NCI-H2196 treated with DMSO at 0.1 percent for 48 hours (cell line): ENCODE data around the gene RGS19.
"Not testable (repeated sequence)": the region's sequence is repeated elsewhere in the genome, so short reads cannot be mapped to it uniquely, and the experiment has no call there.

Source experiments
- DNase-seq: peaks from one replicate; lab custom pipeline; 2025; ENCODE audit not compliant: unreplicated experiment; lab: John Stamatoyannopoulos, UW

The RGS19 gene, protein sequence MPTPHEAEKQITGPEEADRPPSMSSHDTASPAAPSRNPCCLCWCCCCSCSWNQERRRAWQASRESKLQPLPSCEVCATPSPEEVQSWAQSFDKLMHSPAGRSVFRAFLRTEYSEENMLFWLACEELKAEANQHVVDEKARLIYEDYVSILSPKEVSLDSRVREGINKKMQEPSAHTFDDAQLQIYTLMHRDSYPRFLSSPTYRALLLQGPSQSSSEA

DNA sequence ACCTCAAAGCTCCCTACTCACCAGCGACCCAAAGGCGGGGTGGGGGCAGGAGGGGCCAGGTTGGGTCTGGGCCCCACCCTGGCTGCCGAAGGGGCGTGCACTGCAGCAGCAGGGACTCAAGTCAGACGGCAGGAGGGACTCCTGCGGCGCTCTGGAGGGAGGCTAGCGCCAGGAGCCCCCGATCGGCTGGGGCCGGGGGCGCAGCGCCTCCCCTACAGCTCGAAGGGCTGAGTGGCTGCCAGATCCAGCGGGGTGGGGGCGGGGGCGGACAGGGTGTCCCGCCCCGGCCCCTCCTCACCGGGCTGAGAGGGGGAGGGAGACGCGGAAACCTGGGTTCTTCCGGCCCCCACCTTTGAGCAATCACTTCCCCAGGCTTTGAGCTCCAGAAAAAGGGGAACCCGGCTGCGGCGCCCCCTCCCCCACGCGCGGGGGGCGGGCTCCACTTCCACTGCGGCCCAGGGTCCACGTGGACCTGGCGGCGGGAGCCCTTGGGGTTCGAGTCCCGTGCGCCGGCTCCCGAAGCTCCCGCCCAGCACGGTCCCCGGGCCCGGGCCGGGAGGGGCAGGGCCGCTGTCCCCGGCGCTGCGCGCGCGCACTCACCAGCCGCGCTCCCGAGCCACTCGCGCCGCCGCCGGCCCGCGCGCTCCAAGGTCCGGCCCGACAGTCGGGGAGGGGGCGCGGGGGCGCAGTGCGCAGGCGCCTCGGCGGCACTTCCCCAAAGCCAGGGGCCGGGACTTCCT lies at the start of gene RGS19:
Gene RGS19 (minus strand): TSS at position 246 of the 740 bp plus-strand sequence. CDS start 2,632 bp downstream, outside the sequence.
- DNase-seq: peak; percentile 64

DNA sequence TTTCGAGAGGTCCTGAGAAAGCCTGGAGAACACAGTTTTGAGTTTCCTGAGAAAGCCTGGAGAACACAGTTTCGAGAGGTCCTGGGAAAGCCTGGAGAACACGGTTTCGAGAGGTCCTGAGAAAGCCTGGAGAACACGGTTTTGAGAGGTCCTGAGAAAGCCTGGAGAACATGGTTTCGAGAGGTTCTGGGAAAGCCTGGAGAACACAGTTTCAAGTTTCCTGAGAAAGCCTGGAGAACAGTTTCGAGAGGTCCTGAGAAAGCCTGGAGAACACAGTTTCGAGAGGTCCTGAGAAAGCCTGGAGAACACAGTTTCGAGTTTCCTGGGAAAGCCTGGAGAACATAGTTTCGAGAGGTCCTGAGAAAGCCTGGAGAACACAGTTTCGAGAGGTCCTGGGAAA lies 44.2 kb upstream of the RGS19 start:
- not testable (repeated sequence) for DNase-seq

DNA sequence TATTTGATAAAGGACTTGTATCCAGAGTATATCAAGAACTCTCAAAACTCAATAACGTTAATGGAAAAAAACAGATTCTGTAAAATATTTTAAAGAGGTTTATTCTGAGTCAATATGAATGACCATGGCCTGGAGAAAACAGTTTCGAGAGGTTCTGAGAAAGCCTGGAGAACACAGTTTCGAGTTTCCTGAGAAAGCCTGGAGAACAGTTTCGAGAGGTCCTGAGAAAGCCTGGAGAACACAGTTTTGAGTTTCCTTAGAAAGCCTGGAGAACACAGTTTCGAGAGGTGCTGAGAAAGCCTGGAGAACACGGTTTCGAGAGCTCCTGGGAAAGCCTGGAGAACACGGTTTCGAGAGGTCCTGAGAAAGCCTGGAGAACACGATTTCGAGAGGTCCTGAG lies 43.6 kb upstream of the RGS19 start:
- DNase-seq: not testable (repeated sequence)

DNA sequence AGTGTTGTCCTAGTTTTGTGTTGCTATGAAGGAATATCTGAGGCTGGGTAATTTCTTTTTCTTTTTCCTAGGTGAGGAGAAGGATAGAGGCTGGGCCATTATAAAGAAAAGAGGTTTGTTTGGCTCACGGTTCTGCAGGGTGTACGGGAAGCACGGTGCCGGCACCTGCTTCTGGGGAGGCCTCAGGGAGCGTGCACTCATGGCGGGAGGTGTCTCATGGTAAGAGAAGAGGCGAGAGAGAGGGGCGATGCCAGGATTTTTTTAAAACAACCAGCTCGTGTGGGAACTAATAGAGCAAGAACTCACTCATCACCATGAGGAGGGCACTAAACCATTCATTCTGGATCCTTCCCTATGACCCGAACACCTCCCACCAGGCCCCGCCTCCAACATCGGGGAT lies 42.3 kb upstream of the RGS19 start:
- DNase-seq: no peak

DNA sequence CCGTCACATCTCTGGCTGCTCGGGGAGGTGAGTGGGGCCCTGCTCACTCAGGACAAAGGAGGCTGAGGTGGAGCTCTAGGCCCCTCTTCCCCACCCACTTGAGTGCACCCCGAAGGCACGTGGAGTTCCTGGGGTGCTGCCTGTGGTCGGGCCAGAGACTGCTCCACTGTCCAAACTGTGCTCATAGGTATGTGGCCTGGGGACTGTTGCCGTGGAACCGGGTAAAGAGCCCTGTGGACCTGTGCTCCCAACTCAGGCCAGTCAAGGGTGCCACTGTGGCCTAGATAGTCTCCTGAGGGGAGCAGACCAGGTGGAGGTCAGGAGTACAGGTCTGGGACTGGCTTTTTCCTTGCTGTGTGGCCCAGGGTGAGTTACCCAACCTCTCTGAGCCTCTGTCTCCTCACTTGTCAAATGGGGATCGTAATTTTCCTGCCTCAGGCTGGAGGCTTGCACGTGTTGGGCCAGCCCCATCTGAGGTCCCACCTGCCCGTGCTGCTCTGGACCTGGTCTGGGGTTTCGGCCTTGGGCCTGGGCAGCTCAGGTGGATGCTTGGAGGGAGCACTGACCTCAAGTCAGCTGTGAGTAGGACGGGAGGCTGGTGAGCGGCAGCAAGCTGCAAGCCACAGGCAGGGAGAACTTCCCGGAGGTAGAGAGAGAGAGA lies 40.5 kb upstream of the RGS19 start:
- DNase-seq: no peak

DNA sequence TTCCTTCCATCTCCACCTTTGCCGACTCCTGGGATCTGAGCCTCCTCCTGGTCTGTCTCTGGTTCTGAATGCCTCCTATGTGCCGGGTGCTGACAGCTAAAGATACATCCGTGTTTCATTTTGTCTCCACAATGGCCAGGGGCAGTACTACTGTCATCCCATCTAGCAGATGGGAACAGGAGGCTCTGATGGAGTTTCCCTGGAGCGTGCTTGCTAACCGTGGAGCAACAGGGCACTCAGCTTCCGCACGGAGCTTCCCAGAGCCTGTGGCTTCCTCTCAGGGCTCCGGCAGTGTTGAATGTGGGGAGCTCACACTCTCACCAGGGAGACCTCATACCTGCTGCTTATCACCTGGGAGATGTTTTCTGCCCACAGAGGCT lies 40.0 kb upstream of the RGS19 start:
- no peak for DNase-seq

DNA sequence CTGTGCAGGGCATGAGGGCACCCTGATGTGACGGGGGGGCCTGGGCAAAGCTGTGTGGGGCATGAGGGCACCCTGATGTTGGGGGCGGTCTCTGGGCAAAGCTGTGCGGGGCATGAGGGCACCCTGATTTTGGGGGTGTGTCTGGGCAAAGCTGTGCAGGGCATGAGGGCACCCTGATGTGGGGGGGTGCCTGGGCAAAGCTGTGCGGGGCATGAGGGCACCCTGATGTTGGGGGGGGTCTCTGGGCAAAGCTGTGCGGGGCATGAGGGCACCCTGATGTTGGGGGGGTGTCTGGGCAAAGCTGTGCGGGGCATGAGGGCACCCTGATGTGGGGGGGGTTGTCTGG lies 38.1 kb upstream of the RGS19 start:
- DNase-seq: not testable (repeated sequence)

DNA sequence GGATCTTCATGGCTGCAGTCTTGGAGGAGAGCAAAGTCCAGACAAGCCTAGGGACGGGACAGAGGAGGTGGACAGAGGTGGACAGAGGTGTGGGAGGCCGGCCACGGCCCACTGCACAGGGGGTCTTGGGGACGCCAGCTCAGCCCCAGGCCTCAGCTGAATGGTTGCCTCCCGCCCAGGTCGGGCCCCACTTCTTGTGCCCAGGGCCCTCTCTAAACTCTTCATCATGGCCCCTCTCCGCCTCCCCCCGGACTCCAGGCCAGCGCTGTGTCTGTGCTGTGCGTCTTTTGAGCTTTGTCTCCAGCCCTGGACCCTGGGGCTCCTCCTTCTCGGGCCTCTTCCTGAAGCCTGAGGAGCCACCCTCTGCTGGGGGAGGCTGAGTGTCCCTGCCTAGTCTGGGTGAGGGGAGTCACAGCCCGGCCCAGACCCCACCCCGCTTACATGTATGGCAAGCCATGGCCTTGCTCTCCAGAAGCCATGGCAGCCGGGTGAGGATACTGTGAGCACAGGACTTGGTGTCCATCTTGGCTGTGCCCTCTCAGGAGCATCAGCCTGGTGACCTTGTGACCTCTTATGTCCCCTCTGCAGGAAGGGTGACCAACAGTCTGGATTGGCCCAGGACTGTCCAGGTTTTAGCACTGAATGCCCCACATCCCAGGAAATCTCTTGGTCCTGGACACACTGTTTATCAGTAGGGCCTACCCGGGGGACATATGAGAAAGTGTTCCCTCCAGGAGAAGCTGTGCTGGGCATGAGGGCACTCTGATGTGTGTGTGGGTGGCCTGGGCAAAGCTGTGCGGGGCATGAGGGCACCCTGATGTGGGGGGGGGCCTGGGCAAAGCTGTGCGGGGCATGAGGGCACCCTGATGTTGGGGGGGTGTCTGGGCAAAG lies 37.5 kb upstream of the RGS19 start:
- no peak for DNase-seq

DNA sequence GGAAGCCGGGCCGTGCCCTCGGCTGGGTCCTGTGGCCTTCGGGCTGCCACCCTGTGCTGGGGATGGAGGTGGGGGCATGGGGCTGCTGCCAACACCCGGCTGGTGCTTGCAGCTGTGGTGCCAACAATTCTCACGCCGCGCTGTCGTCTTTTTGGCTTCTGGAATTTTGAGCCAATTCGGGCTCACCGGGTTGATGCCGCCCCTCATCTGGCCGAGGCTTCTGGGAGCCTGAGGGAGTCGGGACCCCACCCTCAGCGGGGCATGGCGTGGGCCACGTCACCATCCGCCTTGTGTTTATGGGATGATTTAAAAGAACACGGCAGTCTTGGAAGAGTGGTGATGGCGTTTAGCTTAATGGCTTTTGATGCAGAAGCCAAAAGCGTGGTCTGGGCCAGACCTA lies 36.7 kb upstream of the RGS19 start:
- DNase-seq: no peak

DNA sequence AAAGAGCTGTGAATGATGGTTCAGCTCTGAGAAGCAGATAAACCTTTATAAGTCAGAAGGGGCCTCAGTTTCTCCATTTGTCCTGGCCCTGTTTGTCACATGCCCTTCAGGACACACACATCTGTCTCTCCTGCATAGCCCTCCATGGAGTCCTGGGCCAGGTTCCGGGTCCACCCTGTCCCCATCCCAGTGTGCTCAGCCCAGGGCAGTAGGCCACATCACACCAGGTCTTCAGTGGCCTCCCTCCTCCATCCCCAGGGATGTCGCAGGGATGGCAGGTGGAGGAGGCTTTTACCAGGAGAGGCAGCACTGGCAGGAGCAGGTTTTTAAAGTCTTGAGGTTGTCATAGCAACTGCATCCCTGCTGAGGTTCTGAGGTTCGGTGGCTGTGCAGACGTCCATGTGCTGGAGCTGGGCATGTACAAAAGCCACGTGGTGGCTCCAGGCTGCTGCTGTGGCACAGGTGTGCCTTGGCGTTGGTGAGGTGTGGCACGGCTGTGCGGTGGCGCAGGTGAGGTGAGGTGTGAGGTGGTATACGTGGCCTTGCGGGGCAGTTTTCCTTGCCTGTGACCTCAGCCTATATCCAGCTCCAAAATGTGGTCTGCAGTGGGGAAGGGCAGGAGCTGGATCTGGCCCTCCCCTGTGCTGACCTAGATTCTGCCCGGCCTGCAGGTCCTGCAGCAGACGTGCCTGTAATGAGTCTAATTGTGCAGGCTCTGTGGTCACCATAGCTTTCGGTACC lies 36.0 kb upstream of the RGS19 start:
- DNase-seq: no peak

DNA sequence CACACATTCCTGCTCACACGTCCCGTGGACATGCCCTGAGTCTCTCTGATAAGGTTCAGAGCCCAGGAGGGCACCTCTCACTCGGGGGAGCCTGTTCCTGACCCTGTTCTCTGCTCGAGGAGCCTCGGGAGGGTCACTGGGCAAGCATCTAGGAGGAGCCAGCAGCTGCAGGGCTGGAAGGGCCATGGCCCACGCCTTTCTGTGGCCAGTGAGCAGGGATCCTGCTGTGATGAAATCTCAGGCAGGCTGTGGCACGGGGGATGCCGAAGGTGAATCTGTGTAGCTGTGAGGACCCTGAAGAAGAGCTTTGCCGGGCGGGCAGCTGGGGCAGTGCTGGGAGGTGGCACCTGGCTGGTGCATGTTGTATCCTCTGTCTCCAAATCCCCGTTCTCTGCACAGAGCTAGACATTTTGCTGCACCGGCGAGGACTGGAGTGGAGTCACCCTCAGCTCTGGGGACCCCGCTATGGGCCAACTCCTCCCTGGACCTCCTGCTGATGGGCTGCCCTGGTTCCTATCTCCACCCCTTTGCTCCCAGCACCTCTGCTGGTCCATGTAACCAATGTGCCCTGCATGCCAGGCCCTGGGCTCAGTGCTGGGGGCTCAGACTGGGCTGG lies 35.1 kb upstream of the RGS19 start:
- DNase-seq: no peak

DNA sequence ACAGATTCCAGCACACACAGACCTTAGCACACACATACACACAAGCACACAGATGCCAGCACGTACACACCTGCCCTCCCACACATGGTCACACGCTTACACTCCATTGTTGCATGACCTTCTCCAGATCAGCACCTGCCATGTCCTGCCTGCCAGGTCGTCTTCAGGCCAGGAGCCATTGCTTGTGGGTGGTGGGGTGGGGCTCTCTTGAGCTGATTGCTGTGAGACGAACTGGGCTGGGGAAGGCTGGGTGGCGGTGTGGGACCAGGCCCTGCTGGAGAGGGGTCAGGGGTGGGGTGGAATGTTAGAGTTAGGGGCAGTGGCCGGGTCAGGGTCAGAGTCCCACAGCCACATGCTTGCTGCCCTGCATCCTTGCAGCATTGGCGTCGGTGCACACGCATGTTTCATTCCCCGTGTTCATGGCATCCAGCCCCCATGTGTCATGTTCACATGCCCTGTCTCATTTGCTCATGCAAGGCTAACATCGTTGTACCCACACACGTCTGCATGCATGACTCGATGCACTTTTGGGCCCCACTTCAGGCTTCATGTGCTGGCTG lies 34.6 kb upstream of the RGS19 start:
- DNase-seq: no peak

DNA sequence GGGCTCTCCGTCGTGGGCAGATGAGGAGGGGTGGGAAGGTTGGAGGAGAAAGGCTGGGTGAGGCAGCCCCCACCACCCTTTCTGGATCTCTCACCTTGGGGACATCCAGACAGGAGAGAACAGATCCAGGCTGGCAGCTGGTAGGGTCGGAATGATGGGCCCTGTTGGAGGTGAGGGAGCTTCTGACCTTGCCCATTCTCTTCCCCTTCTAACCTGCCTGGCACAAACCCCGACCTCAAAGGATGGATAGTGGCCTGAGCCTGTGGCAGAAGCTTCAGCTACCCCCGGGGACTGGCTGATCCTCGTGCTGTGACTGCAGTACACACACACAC lies 34.1 kb upstream of the RGS19 start:
- DNase-seq: no peak

DNA sequence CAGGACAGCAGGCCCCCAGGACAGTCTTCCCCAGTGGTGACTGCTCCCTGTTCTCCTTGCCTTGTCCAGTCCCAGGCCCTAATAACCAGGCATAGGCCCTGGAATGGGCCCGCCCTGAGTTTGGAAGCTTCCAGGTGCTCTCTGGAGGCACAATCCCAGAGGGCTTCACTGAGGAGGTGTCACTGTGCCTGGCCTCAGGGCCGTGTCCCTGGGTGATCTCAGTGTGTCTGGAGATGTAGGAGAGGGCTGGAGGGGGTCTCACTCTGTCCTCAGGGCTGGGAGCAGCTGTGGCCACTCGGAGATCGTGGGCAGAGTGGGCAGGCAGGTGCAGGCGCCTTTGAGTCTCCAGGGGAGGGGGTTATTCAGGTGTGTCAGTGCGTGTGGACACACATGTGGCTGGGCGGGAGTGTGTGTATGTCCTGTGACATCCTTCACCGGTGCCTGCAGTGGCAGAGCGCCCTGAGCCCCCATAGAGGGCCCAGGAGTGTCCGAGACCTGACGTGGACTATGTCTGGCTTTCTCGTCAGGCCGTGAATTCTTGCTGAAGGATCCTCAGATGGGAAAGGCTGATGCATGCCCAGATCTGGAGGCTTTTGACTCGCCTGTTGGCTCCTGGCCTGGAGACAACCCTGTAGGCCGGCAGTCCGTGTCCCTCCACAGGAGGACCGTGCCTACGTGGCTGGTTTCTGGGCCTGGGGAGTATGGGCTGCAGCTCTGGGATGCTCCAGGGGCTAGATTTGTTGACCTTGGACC lies 33.5 kb upstream of the RGS19 start:
- no peak for DNase-seq

DNA sequence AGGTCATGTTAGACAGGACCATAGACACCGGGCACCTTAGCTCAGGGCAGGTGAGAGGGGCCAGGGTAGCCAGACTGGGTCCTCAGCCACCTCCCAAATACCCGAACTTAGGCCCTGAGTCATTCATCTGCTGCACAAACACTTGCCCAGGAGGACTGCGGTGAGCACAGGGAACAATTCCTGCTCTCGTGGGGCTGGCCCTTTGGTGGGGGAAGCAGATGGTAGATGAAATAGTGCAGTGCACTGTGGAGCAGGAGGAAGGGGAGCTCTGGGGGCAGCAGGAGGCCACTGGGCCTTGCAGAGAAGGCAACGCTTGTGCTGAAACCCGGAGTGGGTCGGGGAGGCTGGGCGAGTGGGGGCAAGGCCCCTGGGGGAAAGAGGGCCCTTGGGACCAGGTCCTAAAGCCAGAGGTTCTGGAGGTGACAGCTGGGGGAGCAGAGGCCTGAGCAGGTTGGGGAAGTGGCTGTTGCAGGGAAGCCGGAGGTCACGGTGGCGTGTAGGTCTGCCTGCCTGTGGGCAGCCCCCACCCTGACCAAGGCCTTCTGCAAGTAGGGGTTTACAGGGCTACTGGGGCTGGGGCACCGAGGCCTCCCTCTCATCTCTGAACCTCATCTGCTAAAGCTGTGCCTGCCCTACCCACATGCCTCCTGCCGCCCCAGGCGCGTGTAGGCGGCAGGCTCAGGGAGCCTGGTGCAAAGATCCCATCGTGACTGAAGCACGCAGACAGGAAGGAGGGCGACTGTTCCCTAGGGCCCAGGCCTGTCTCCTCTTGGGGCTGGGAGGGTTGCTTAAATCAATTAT lies 32.7 kb upstream of the RGS19 start:
- DNase-seq: no peak

DNA sequence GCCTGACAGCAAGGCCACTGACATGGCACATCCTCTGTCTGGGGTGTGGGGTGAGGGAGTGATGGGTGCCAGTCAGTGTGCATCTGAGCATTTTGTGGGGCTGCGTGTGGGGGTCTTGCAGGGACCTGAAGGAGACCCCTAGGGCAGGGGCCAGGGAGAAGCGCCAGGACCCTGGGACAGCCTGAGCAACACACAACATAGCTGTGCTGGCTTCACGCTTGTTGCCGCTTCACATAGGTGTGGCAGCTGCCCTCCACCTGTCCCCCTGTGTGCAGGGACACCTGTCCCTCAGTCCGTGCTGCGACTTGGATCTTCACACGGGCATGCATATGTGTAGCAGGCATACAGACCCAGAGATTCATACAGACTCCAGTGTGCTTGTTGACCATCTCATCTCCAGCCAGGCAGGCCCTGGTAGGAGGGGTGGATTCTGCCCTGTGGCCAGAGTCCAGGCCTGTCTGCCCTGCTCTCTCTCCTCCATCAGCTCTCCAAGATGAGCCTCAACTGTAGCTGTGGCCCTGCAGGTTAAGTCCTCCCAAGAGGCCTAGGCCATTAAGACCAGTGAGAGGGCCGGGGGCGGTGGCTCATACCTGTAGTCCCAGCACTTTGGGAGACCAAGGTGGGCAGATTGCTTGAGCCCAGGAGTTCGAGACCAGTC lies 31.2 kb upstream of the RGS19 start:
- no peak for DNase-seq

DNA sequence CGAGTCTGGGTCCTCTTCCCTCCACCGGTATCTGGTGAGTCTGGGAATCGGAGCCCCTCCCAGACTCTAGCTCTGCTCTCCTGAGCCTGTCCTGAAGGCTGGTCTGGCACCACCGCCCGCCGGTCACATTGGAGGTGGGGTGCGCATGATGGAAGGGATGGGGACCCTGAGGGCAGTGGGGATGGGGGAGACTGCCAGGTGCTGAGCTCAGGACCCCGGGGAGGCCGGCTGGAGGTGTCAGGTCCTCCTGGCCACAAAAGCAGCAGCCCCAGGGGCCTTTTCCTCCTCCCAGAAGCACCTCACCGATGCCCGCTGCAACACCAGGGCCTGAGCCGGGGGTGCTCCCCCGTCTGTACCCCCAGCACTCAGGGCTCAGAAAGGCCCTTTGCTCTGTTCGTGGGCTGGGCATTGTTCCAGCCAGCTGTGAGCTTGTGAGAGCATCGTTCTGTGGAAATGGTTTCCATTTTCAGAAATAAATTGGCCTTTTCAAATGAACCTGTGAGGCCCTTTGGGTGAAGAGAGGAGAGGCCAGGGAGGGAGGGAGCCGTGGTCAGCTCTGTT lies 30.6 kb upstream of the RGS19 start:
- no peak for DNase-seq
